TTC549 (cell line): ENCODE data around the gene TAS2R20.
"Not testable (repeated sequence)": the region's sequence is repeated elsewhere in the genome, so short reads cannot be mapped to it uniquely, and the experiment has no call there.

Experiments
- FAIRE-seq: peaks from 2 replicates; lab custom pipeline; 2012; peaks lifted over from hg19 to GRCh38; lab: Jason Lieb, UNC

TAS2R20 gene

GRCh38 chr12:10998204-10998603 lies at the start of gene TAS2R20:
TSS of gene TAS2R20 (minus strand) at chr12:10998304. CDS start at chr12:10997875, 429 bp downstream.
- FAIRE-seq = no peak

DNA sequence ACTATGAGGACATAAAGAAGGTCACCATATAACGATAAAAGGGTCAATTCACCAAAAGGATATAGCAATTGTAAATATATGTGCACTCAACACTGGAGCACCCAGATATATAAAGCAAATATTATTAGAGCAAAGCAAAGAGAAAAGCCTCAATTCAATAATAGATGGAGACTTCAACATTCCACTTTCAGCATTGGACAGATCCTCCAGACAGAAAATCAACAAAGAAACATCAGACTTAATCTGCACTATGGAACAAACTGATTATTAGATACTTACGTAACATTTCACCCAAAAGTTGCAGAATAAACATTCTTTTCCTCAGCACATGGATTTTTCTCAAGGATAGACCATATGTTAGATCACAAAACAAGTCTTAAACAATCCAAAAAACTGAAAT lies 43.3 kb upstream of the TAS2R20 start:
- not testable (repeated sequence) for FAIRE-seq

DNA sequence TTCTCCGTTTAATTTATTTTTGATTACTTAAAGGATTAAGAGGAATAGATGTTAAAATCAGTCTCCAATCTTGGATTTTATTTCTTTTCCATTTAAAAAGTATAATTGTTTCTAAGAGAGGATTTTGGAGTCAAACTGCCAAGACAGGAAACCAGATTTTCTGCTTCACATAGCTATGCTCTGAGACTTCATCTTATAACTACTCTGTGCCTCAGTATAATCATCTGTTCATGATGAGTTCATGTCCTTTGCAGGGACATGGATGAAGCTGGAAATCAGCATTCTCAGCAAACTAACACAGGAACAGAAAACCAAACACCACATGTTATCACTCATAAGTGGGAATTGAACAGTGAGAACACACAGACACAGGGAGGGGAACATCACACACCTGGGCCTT lies 42.1 kb upstream of the TAS2R20 start:
- FAIRE-seq = no peak

GRCh38 chr12:11039171-11039570 lies 41.1 kb upstream of the TAS2R20 start:
- FAIRE-seq = no peak

DNA sequence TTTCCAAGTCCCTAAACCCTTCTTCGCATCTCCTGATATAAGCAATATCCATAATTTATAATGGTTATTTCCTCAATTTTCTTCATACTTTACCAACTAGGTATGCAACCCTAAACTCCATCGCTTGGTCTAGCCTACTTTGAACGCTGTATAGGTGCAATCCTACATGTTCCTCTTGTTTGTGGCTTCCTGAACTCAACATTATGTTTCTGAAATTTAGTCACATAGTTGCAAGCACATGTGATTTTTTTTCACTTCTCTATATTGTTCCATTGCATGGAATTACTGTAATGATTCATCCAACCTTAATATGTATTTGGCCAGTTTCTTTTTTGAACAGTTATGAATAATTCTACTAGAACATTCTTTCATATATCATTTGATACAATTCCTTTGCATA lies 35.9 kb upstream of the TAS2R20 start:
- not testable (repeated sequence) for FAIRE-seq

- FAIRE-seq = no peak
Observed at GRCh38 chr12:11031307-11031706, 33.2 kb upstream of the TAS2R20 start, which contains the start of gene TAS2R31. TSS of gene TAS2R31 (minus strand) at chr12:11031407. CDS start at chr12:11031335, 72 bp downstream.

GRCh38 chr12:11026118-11026517 lies 28.0 kb upstream of the TAS2R20 start:
- FAIRE-seq = no peak

DNA sequence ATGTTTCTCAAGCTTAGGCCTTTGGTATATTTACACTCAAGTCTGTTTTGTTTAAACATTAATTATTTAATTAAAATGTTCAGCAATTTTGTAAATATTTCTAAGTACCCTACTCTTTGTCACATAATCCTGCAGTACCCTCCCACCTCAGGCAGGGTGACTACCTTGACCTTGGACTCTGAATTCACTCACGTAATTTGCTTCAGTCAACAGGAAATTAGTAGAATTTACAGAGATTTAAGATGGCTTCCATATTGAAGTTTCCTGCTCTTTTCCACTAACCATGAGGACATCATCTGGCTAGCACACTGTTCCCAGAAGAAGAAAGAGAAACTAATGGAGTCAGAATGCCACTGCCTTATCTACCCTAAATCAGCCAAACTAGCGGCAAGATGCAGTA lies 25.3 kb upstream of the TAS2R20 start:
- no peak for FAIRE-seq

- FAIRE-seq = no peak
Observed at GRCh38 chr12:11022520-11022919, 24.4 kb upstream of the TAS2R20 start, which contains the start of gene TAS2R19. TSS of gene TAS2R19 (minus strand) at chr12:11022620. CDS start at chr12:11022571, 49 bp downstream.

DNA sequence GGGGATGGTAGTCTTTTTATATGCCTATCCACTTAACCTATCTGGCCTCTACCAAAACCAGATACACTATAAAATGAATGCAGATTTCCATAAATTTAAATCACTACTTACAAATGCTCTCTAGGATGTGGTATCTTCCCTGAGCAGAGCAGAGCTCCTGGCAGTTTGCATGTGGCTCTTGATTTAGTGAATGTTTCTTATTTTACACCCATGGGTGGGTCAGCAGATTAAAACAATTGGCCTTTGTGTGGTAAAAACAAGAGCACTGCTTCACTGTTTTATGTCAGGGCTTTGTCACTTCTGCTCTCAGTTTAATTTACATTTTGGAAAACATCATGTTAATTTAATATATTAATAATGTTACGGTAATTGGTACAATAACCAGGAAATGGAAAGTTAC lies 18.8 kb upstream of the TAS2R20 start:
- FAIRE-seq = no peak

- no peak for FAIRE-seq
Observed at GRCh38 chr12:11015775-11016430, 17.8 kb upstream of the TAS2R20 start.

GRCh38 chr12:11014234-11014633 lies 16.1 kb upstream of the TAS2R20 start:
- no peak for FAIRE-seq

DNA sequence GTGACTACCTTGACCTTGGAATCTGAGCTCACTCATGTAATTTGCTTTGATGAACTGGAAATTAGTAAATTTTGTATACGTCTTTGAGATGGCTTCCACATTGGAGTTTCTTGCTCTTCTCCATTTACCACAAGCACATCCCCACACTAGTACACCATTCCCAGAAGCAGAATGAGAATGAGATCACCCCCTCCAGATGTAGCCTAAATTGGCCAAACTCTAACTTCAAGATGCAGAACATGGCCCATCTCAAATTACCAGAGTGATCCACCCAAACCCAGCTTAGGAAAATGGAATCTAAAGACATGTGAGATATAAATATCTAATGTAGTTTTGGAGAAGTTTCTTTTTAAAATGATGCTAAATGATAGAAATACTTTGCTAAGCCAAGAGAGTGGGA lies 9.5 kb upstream of the TAS2R20 start:
- no peak for FAIRE-seq

DNA sequence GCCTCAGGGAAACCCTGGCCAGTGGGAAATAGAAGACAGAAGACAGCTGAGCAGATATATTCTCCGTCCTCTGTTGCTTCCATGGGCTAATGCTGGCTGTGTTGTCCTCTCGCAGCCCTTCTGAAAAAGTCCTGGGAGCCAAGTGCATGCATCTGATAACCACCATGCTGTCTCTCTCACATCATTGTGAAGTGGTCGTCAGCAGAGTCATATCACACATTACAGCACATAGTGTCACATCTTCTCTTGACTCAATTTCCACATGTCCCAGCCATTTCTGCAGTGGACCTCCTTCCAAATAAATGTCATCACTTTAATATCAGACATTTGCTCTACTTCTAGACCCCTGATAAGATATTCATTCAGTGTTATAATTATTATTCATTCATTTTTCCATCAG lies 3.8 kb downstream of the TAS2R20 start:
- FAIRE-seq = no peak

GRCh38 chr12:10989107-10989506 lies 9.0 kb downstream of the TAS2R20 start:
- no peak for FAIRE-seq

DNA sequence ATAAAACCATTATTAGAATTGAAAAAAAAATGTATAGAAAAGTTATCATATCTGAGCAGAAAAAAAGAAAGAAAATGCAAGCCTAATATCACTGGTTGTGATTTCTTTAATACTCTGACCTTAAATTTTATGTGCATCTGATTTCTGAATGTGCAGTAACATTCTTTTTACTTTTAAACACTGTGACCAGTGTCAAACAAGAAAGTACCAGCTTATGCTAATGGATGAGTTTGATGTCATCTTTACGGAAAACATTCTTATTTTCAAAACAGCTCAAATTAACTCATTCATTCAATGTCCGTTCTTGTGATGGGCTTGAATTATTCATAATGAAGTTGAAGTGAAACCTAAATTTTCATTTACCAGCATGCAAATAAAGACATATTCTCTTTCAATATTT lies 11.3 kb downstream of the TAS2R20 start, which contains the start of gene TAS2R50:
Gene TAS2R50 (minus strand): TSS at position 101 of the 400 bp plus-strand sequence. CDS start 52 bp downstream, at position 49.
- FAIRE-seq = no peak

DNA sequence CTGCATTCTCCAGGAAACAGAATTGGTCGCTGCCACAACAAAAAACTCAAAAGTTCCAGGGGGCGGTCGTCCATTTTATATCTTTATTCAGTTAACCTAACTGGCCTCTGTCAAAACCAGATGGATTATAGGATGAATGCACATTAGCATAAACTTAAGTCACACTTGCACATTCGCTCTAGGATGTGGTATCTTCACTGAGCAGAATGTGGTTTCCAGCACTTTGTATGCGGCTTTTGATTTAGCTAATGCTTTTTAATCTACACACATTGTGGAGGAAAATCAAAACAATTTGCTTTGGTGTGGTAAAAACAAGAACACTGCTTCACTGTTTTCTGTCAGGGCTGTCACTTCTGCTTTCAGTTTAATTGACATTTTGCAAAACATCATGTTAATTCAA lies 15.9 kb downstream of the TAS2R20 start:
- no peak for FAIRE-seq

- FAIRE-seq = no peak
Observed at GRCh38 chr12:10974965-10975364, 23.1 kb downstream of the TAS2R20 start.

- no peak for FAIRE-seq
Observed at GRCh38 chr12:10968765-10969456, 29.2 kb downstream of the TAS2R20 start.

GRCh38 chr12:10967409-10967808 lies 30.7 kb downstream of the TAS2R20 start:
- no peak for FAIRE-seq

GRCh38 chr12:10966314-10966713 lies 31.8 kb downstream of the TAS2R20 start:
- no peak for FAIRE-seq

- no peak for FAIRE-seq
Observed at GRCh38 chr12:10965476-10965875, 32.6 kb downstream of the TAS2R20 start.

DNA sequence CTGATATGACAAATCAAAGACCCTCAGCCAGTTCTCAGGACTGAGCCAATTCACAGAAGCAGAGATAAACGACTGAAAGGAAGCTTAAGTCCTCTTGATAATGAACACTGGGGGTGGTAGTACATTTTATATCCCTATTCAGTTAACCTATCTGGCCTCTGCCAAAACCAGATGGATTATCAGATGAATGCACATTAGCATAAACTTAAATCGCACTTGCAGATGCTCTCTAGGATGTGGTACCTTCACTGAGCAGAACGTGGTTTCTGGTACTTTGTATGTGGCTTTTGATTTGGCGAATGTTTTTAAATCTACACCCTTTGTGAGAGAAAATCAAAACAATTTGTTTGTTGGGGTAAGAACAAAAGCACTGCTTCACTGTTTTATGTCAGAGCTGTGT lies 37.9 kb downstream of the TAS2R20 start:
- no peak for FAIRE-seq

DNA sequence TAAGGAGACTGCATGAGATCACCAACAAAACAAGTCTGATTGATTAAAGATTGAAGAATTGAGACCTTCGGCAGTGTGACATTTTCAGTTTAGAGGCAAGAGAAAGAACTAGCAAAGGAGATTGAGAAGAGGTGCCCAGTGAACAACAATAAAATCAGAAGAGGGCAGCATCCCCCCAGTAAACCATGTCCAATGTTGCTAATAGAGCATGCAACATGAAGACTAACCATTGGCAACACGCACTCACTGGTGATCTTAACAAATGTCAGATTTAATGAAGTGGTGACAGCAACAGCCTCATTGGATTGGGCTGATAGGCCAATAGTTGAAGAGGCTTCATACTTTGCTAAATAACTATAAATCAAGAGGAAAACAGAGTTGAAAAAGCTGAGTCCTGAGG lies 38.3 kb downstream of the TAS2R20 start:
- no peak for FAIRE-seq
